GM23338 (cell line): Measurements from ENCODE around the gene ZNF488. TPM values are rescaled to one million over a fixed set of nuclear protein-coding genes. Genes with fewer than 3 reads are reported as not detected.

Experiments used
- ATAC-seq: fragments of 200-7000 bp; cut with Tn5 transposase; 3 replicates; pipeline ENCODE4 v1.9.1; 2020
- DNase-seq: peaks from one replicate; pipeline ENCODE4 v3.0.0-alpha.2; 2015; ENCODE audit warnings: low spot score
- H2AFZ ChIP-seq: fragments of 200-600 bp; sonication (generic); 2 replicates; pipeline ENCODE4 v1.8.0; 2016; ENCODE audit warnings: antibody characterized with exemption, mild to moderate bottlenecking, moderate library complexity
- H3F3A ChIP-seq: fragments of 200-600 bp; sonication (generic); replicated peaks from 2 replicates; pipeline ENCODE4 v1.8.0; 2017; ENCODE audit warnings: antibody characterized with exemption, mixed run types, low read depth
- H3K27ac ChIP-seq: fragments of 200-600 bp; sonication (generic); 2 replicates; pipeline ENCODE4 v1.6.1; 2016; ENCODE audit warnings: low read depth
- H3K27me3 ChIP-seq: fragments of 200-600 bp; sonication (generic); 2 replicates; pipeline ENCODE4 v1.8.0; 2016; ENCODE audit warnings: mild to moderate bottlenecking, mixed run types, moderate library complexity; ENCODE audit not compliant: insufficient read depth
- H3K36me3 ChIP-seq: fragments of 200-600 bp; sonication (generic); 2 replicates; pipeline ENCODE4 v1.8.0; 2016; ENCODE audit warnings: mild to moderate bottlenecking; ENCODE audit not compliant: insufficient read depth
- H3K4me1 ChIP-seq: fragments of 200-600 bp; sonication (generic); 2 replicates; pipeline ENCODE4 v1.8.0; 2016; ENCODE audit warnings: mild to moderate bottlenecking, moderate library complexity; ENCODE audit not compliant: insufficient read depth
- H3K4me2 ChIP-seq: fragments of 200-600 bp; sonication (generic); 2 replicates; pipeline ENCODE4 v1.7.1; 2017; ENCODE audit warnings: mixed run types
- H3K4me3 ChIP-seq: fragments of 200-600 bp; sonication (generic); 2 replicates; pipeline ENCODE4 v1.6.1; 2016; ENCODE audit warnings: mixed run types
- H3K79me2 ChIP-seq: fragments of 200-600 bp; sonication (generic); replicated peaks from 2 replicates; pipeline ENCODE4 v1.8.0; 2017; ENCODE audit warnings: mild to moderate bottlenecking; ENCODE audit not compliant: insufficient read depth
- H3K9me2 ChIP-seq: fragments of 200-600 bp; sonication (generic); 2 replicates; pipeline ENCODE4 v1.8.0; 2017; ENCODE audit not compliant: insufficient read depth
- H4K20me1 ChIP-seq: fragments of 200-600 bp; sonication (generic); replicated peaks from 2 replicates; pipeline ENCODE4 v1.8.0; 2017; ENCODE audit warnings: mild to moderate bottlenecking; ENCODE audit not compliant: insufficient read depth
- H3K27ac Mint-ChIP-seq: 2 replicates; pipeline ENCODE4 v1.8.0; 2020; ENCODE audit warnings: inconsistent platforms, mild to moderate bottlenecking, moderate library complexity, mixed read lengths
- H3K27me3 Mint-ChIP-seq: 3 replicates; pipeline ENCODE4 v1.8.0; 2022; ENCODE audit warnings: low read depth, mild to moderate bottlenecking, moderate library complexity, mixed read lengths, inconsistent platforms; ENCODE audit not compliant: insufficient read depth, poor library complexity
- H3K36me3 Mint-ChIP-seq: 3 replicates; pipeline ENCODE4 v1.8.0; 2021; ENCODE audit warnings: low read depth, mild to moderate bottlenecking, inconsistent platforms, moderate library complexity, mixed read lengths
- H3K4me1 Mint-ChIP-seq: 3 replicates; pipeline ENCODE4 v1.8.0; 2020; ENCODE audit warnings: mild to moderate bottlenecking, inconsistent platforms, mixed read lengths
- H3K4me3 Mint-ChIP-seq: 3 replicates; pipeline ENCODE4 v1.8.0; 2021; ENCODE audit warnings: moderate library complexity, mild to moderate bottlenecking, inconsistent platforms, mixed read lengths
- H3K9me3 Mint-ChIP-seq: 3 replicates; pipeline ENCODE4 v1.8.0; 2020; ENCODE audit warnings: moderate library complexity, mild to moderate bottlenecking, inconsistent platforms, mixed read lengths
- ETS1 ChIP-seq: IDR thresholded peaks from 2 replicates; pipeline ENCODE4 v1.6.1; 2016; ENCODE audit warnings: antibody characterized with exemption
- JUNB ChIP-seq: IDR thresholded peaks from one replicate; pipeline ENCODE4 v1.6.1; 2016; ENCODE audit warnings: antibody characterized with exemption; ENCODE audit not compliant: unreplicated experiment
- polyA plus RNA-seq: library from polyadenylated mRNA; unstranded; fragments of >200 nt; fragmentation: Nextera tagmentation; extraction: Ambion mirVana; gene quantifications from 2 replicates; pipeline ENCODE4 v1.2.1, GENCODE V29; 2016
- total RNA-seq: library from RNA; depleted of rRNA; stranded (reverse); fragments of >200 nt; shearing (Covaris generic); gene quantifications from 2 replicates; pipeline ENCODE4 v1.2.3, GENCODE V29; 2014
- TF ChIP-seq, protein P1 (sequence below): fragments of 250-450 bp; sonication (Bioruptor Pico); IDR thresholded peaks from 2 replicates; pipeline ENCODE4 v1.5.0; 2020; ENCODE audit warnings: mild to moderate bottlenecking, moderate library complexity

The ZNF488 gene
- total and polyA plus RNA-seq, 2 experiments from 2014 or later: 2.5 to 5.2 TPM

- Mint-ChIP-seq H3K27ac (peak overlapping the region; percentile 33; the same call in 1 of the 2 replicates), H3K9me3 (no peaks in the 10 kb centered on the region), H3K4me3 (peak overlapping the region; percentile 37; the same call in 2 of the 3 replicates), H3K27me3 (peaks cover 10% of the 10 kb centered on the region), H3K4me1 (peaks cover 25% of the 10 kb centered on the region), H3K36me3 (no peaks in the 10 kb centered on the region)
- Histone ChIP-seq H3K4me3 (no peak overlapping the region), H3K36me3 (no peaks in the 10 kb centered on the region), H3K4me1 (peaks cover 9% of the 10 kb centered on the region; the same call in 1 of the 2 replicates), H3K27me3 (no peaks in the 10 kb centered on the region), H3K27ac (no peak overlapping the region), H3F3A (no peaks in the 10 kb centered on the region), H3K79me2 (no peaks in the 10 kb centered on the region), H2AFZ (peak overlapping the region; percentile 59), H4K20me1 (no peaks in the 10 kb centered on the region), H3K9me2 (0 out of 2 replicates have a peak, but pooled peaks cover 2% of the 10 kb centered on the region), H3K4me2 (0 out of 2 replicates have a peak overlapping the region, but pooled peaks have one; percentile 57)
- ATAC-seq: peak; percentile 76
- DNase-seq: peak; percentile 63
- TF ChIP-seq, protein P1, sequence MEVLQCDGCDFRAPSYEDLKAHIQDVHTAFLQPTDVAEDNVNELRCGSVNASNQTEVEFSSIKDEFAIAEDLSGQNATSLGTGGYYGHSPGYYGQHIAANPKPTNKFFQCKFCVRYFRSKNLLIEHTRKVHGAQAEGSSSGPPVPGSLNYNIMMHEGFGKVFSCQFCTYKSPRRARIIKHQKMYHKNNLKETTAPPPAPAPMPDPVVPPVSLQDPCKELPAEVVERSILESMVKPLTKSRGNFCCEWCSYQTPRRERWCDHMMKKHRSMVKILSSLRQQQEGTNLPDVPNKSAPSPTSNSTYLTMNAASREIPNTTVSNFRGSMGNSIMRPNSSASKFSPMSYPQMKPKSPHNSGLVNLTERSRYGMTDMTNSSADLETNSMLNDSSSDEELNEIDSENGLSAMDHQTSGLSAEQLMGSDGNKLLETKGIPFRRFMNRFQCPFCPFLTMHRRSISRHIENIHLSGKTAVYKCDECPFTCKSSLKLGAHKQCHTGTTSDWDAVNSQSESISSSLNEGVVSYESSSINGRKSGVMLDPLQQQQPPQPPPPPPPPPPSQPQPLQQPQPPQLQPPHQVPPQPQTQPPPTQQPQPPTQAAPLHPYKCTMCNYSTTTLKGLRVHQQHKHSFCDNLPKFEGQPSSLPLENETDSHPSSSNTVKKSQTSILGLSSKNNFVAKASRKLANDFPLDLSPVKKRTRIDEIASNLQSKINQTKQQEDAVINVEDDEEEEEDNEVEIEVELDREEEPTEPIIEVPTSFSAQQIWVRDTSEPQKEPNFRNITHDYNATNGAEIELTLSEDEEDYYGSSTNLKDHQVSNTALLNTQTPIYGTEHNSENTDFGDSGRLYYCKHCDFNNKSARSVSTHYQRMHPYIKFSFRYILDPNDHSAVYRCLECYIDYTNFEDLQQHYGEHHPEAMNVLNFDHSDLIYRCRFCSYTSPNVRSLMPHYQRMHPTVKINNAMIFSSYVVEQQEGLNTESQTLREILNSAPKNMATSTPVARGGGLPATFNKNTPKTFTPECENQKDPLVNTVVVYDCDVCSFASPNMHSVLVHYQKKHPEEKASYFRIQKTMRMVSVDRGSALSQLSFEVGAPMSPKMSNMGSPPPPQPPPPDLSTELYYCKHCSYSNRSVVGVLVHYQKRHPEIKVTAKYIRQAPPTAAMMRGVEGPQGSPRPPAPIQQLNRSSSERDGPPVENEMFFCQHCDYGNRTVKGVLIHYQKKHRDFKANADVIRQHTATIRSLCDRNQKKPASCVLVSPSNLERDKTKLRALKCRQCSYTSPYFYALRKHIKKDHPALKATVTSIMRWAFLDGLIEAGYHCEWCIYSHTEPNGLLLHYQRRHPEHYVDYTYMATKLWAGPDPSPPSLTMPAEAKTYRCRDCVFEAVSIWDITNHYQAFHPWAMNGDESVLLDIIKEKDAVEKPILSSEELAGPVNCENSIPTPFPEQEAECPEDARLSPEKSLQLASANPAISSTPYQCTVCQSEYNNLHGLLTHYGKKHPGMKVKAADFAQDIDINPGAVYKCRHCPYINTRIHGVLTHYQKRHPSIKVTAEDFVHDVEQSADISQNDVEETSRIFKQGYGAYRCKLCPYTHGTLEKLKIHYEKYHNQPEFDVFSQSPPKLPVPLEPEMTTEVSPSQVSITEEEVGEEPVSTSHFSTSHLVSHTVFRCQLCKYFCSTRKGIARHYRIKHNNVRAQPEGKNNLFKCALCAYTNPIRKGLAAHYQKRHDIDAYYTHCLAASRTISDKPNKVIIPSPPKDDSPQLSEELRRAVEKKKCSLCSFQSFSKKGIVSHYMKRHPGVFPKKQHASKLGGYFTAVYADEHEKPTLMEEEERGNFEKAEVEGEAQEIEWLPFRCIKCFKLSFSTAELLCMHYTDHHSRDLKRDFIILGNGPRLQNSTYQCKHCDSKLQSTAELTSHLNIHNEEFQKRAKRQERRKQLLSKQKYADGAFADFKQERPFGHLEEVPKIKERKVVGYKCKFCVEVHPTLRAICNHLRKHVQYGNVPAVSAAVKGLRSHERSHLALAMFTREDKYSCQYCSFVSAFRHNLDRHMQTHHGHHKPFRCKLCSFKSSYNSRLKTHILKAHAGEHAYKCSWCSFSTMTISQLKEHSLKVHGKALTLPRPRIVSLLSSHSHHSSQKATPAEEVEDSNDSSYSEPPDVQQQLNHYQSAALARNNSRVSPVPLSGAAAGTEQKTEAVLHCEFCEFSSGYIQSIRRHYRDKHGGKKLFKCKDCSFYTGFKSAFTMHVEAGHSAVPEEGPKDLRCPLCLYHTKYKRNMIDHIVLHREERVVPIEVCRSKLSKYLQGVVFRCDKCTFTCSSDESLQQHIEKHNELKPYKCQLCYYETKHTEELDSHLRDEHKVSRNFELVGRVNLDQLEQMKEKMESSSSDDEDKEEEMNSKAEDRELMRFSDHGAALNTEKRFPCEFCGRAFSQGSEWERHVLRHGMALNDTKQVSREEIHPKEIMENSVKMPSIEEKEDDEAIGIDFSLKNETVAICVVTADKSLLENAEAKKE (CRISPR knock-in tag): peak; percentile 34
- TF ChIP-seq JUNB (no peak), ETS1 (no peak)
Observed at GRCh38 chr10:47402641-47403301, 18.7 kb upstream of the ZNF488 start.
